Activated CD8-positive, alpha-beta memory T cell treated with anti-CD3 and anti-CD28 coated beads, Interleukin-2, amount 10 ng/mL, durations not matched to agents 7 days and 5 days (primary cell): ENCODE results near the gene PDCD6IP. TPM values are rescaled to one million over a fixed set of nuclear protein-coding genes. Genes with fewer than 3 reads are reported as not detected.

Source experiments
- ATAC-seq: fragments of 150-1000 bp; cut with Tn5 transposase; one replicate; pipeline ENCODE4 v1.10.0; 2021; ENCODE audit warnings: moderate library complexity
- CTCF ChIA-PET: fragments of 350-600 bp; sonication (Branson Sonifier 250); formaldehyde crosslinking; loops from one replicate; lab custom pipeline; 2021; ENCODE audit warnings: antibody characterized with exemption; lab: Charles Lee
- DNase-seq: peaks from one replicate; pipeline ENCODE4 v3.0.0-alpha.2; 2020
- H3K27ac Mint-ChIP-seq: one replicate; pipeline ENCODE4 v1.8.0; 2021; ENCODE audit warnings: mild to moderate bottlenecking, mixed read lengths
- H3K27me3 Mint-ChIP-seq: one replicate; pipeline ENCODE4 v1.8.0; 2021; ENCODE audit warnings: mixed read lengths
- H3K36me3 Mint-ChIP-seq: one replicate; pipeline ENCODE4 v1.8.0; 2021; ENCODE audit warnings: mild to moderate bottlenecking, mixed read lengths
- H3K4me1 Mint-ChIP-seq: one replicate; pipeline ENCODE4 v1.8.0; 2021; ENCODE audit warnings: mixed read lengths
- H3K4me3 Mint-ChIP-seq: one replicate; pipeline ENCODE4 v1.8.0; 2021; ENCODE audit warnings: mild to moderate bottlenecking, moderate library complexity, mixed read lengths
- H3K9me3 Mint-ChIP-seq: one replicate; pipeline ENCODE4 v1.8.0; 2022; ENCODE audit warnings: low read depth, mixed read lengths
- total RNA-seq, 2 experiments: library from RNA; stranded (reverse); gene quantifications; one replicate each; pipeline ENCODE4 v1.2.3, GENCODE V29; 2021

Gene PDCD6IP
- total RNA-seq, 2 experiments from 2014 or later, result 183 to 208 TPM

DNA sequence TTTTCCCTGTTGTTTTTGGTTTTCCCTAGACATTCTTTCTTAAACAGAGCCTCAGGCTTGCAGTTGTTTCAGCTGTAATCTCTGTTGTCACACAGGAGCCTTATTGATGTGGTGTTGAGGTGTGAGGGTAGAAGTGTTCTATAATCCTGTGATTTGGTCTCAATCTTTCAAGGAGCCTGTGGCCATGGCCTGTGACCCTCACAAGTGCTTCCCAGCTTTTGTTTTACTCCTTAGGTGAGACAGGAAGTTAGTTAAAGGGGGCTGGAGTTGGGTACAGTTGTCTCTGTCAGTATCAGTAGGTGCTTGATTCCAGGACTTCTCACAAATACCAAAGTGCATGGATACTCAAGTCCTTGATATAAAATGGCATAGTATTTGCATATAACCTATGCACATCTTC, 77.2 kb downstream of the PDCD6IP start:
- H3K4me3 Mint-ChIP-seq, result no peak overlapping the region
- CTCF ChIA-PET, result interaction anchor here (2.7 kb wide), 1 partner anchor 8 kb away, joined by 16 read pairs; no protein-coding TSS in a partner anchor
- no peaks in the 10 kb centered on the region for H3K4me1 Mint-ChIP-seq
- no peak overlapping the region for H3K27ac Mint-ChIP-seq
- no peaks in the 10 kb centered on the region for H3K9me3 Mint-ChIP-seq
- H3K36me3 Mint-ChIP-seq, result no peaks in the 10 kb centered on the region
- ATAC-seq (no peak), DNase-seq (no peak)
- H3K27me3 Mint-ChIP-seq, result no peaks in the 10 kb centered on the region

DNA sequence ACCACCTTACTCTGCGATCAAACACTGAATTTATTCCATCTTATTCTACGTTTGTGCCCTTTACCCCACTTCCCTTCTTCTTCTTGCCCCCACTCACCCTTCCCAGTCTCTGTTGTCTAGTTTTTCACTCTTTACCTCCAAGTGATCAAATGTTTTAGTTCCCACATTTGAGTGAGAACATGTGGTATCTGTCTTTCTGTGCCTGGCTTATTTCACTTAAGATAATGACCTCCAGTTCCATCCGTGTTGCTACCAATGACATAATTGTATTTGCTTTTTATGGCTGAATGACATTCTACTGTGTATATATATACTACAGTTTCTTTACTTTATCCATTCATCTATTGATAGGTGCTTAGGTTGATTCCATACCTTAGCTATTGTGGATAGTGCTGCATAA, 78.8 kb downstream of the PDCD6IP start:
- DNase-seq (no peak), ATAC-seq (no peak)
- CTCF ChIA-PET, result no interaction called here
- Mint-ChIP-seq H3K4me1 (no peaks in the 10 kb centered on the region), H3K36me3 (no peaks in the 10 kb centered on the region), H3K27me3 (no peaks in the 10 kb centered on the region), H3K4me3 (no peak overlapping the region), H3K27ac (no peak overlapping the region), H3K9me3 (no peaks in the 10 kb centered on the region)

DNA sequence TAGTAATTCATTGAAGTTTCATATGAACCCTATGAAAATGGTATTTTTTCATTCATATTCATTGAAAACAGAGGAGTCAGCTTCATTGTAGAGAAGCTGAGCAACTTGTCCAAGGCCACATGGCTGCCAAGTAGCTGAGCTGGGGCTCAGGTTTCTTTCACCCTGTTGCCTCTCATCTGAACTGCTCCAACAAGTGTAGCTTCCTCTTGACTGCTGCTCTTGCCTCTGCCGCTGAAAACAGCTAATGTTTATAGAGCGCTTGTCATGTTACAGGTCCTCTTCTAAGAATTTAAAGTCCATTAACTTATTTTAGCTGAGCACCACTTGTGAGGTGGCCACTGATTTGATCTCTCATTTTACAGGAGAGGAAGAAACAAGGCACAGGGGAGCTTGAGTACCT, 81.1 kb downstream of the PDCD6IP start:
- Mint-ChIP-seq H3K27me3 (peaks cover 2% of the 10 kb centered on the region), H3K36me3 (no peaks in the 10 kb centered on the region), H3K27ac (no peak overlapping the region), H3K4me1 (peaks cover 4% of the 10 kb centered on the region), H3K4me3 (no peak overlapping the region), H3K9me3 (no peaks in the 10 kb centered on the region)
- CTCF ChIA-PET, result no interaction called here
- no peak for ATAC-seq
- no peak for DNase-seq

DNA sequence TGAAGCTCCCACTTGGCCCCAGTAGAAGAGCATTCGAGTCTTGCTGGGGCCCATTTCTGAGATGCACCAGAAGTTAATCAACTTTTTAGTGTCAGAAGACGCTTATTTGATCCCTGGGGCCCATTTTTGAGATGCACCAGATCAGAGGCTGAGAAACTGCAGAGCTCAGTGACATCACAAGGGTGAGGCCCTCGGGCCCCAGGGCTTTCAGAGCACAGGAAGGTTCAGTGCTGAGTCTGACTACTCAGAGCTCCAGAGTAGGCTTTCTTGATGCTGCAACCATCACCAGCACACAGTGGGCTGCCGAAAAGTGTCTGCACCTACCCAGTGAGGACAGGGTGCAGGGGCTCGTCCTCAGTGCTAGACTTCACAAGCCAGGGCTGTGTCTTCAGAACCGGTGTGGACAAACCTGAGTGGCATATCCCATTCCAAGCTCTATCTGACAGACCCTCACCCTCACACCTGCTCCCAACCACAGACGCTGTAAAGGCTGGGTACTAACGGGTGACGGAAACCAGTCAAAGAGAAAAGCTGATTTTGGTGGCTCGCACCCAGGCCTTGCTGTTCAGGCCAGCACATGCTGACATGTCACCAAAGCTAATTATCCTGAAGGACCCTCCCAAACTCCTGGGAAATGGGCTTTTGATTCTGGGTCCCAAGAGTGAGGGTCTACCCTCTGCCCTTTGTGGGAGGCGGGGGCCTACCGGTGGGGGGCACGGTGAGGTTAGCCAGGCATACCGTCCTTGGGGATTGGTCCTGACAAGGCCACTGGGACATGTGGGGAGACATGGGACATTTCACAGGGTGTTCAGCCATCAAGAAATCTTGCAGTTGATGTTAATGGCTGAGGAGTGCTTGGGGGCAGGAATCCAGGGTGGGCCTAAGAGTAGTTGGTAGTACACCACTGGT, 83.0 kb downstream of the PDCD6IP start:
- DNase-seq, result no peak
- no peak for ATAC-seq
- Mint-ChIP-seq H3K9me3 (no peaks in the 10 kb centered on the region), H3K4me3 (no peak overlapping the region), H3K36me3 (no peaks in the 10 kb centered on the region), H3K4me1 (peaks cover 9% of the 10 kb centered on the region), H3K27me3 (peaks cover 2% of the 10 kb centered on the region), H3K27ac (no peak overlapping the region)
- CTCF ChIA-PET, result interaction anchor here (1.6 kb wide), 1 partner anchor 135 kb away, joined by 4 read pairs; no protein-coding TSS in a partner anchor

DNA sequence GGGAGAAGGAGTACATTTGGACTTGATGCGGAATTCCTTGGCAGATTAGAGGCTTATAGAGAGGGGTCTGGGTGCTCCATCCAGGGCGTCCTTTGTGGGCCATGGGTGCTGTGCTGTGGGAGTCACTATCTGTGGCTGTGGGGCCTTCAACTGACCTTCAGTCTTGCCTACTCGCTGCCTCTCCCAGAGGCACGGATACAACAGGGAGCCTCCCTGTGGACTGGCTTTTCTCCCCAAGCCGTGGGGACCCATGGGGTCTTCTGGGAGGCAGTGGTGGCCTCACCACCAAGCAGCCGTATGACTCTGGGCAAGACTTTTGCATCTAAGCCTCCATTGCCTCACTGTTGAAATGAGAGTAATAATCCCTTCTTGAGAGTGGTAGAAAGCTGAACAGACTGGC, 83.9 kb downstream of the PDCD6IP start:
- Mint-ChIP-seq H3K27ac (no peak overlapping the region), H3K4me3 (no peak overlapping the region), H3K4me1 (peaks cover 9% of the 10 kb centered on the region), H3K36me3 (no peaks in the 10 kb centered on the region), H3K9me3 (no peaks in the 10 kb centered on the region), H3K27me3 (peaks cover 2% of the 10 kb centered on the region)
- no peak for DNase-seq
- no peak for ATAC-seq
- CTCF ChIA-PET, result interaction anchor here (1.6 to 3.0 kb wide), 5 partner anchors 8 to 801 kb away, joined by 4 to 16 read pairs (median 5); no protein-coding TSS in a partner anchor

DNA sequence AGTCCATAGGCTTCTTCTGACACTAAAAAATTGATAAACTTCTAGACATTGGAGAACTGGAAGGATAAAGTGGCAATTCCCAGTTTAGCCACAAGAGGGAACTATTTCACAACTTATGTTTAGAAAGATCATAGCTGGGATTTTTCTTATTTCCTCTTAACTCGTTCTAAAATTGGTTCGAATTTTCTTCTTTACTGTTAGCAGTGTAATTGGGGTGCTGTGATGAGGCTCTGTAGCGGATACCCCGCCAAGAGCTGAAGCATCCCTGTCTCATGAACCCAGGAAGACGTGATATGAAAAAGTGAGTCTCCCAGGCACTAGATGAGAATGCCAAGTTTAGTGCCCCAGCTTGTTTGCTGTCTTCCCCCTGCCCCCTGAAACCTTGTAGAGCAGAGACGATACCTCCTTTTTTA, 85.1 kb downstream of the PDCD6IP start:
- DNase-seq, result no peak

DNA sequence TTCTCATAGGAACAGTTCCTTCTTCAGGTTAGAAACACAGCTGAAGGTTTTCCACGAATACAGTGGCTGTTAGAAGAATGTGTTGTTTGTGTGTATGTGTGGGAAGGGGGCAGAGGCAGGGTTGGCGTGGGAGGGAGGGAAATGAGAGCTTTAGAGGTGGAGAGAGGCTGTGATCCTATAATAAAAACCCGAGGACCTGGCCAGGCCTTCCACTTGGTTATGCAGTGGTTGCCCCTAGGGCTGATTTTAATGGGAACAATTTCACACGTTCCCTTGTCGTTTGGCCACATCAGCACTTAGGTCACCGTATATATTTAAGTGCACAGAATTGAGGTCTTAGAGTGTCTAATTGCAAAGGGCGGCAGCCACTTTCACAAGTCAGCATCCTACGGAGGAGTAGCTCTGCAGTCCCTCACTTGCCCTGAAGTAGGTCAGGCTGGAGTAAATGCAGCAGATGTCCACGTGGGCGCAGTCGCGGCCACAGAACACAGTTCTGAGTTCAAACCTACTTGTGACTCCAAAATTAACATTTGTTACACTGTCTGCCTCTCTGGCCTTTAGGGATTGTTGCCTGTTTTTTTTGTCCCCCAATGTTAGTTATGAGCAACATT, 85.6 kb downstream of the PDCD6IP start:
- H3K4me1 Mint-ChIP-seq, result peaks cover 9% of the 10 kb centered on the region
- H3K36me3 Mint-ChIP-seq, result no peaks in the 10 kb centered on the region
- H3K9me3 Mint-ChIP-seq, result no peaks in the 10 kb centered on the region
- H3K27ac Mint-ChIP-seq, result no peak overlapping the region
- CTCF ChIA-PET, result interaction anchor here (0.9 to 3.0 kb wide), 11 partner anchors 10 to 799 kb away, joined by 3 to 16 read pairs (median 4); partner anchors contain the start of gene PDCD6IP
- DNase-seq, result no peak
- ATAC-seq, result peak; percentile 54
- no peak overlapping the region for H3K4me3 Mint-ChIP-seq
- H3K27me3 Mint-ChIP-seq, result peaks cover 2% of the 10 kb centered on the region

More for the DNA sequence above, 85.1 kb downstream of the PDCD6IP start:
- Mint-ChIP-seq H3K27me3 (peaks cover 2% of the 10 kb centered on the region), H3K36me3 (no peaks in the 10 kb centered on the region), H3K27ac (no peak overlapping the region), H3K4me1 (peaks cover 9% of the 10 kb centered on the region), H3K9me3 (no peaks in the 10 kb centered on the region), H3K4me3 (no peak overlapping the region)
- ATAC-seq, result peak; percentile 29
- CTCF ChIA-PET, result interaction anchor here (0.9 to 3.0 kb wide), 13 partner anchors 9 to 800 kb away, joined by 3 to 16 read pairs (median 4); partner anchors contain the start of gene PDCD6IP

DNA sequence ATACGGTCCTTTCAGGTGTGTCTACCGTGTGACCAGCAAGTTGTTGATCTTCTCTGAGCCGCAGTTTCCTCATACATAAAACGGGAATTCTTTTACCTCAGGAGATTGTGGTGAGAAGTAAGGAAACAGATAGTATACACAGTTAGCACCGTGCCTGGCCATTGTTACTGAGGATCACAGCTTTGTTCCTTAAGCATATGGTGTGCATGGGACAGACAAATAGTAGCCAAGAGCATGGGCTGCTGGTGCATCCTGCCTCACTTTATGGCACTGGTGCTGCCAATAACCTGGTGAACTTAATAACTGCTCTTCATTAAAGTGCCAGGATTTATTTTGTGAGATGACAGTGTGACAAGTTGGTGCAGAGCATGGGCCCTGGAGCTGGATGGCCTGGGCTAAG, 86.3 kb downstream of the PDCD6IP start:
- H3K4me3 Mint-ChIP-seq, result no peak overlapping the region
- peaks cover 9% of the 10 kb centered on the region for H3K4me1 Mint-ChIP-seq

DNA sequence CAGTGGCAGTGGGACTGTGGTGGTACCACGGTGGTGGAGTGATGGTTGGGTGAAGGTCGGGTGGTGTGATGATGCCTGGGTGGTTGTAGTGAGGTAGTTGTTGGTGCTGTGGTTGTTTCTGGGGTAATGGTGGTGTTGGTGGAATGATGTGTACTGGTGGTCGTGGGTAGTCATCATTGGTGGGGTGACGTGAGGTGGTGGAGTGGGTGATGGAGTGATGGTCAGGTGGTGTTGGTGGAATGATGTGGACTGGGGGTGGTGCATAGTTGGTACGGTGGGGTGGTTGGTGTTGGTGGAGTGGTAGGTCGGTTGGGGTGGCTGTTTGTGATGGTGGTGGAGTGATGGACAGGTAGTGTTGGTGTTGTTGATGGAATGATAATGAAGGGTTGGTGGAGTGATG, 87.1 kb downstream of the PDCD6IP start:
- DNase-seq (no peak), ATAC-seq (no peak)
- Mint-ChIP-seq H3K9me3 (no peaks in the 10 kb centered on the region), H3K27ac (no peak overlapping the region), H3K4me1 (peaks cover 9% of the 10 kb centered on the region), H3K4me3 (no peak overlapping the region), H3K36me3 (no peaks in the 10 kb centered on the region), H3K27me3 (peaks cover 2% of the 10 kb centered on the region)
- CTCF ChIA-PET, result no interaction called here

More for the DNA sequence above, 86.3 kb downstream of the PDCD6IP start:
- Mint-ChIP-seq H3K36me3 (no peaks in the 10 kb centered on the region), H3K9me3 (no peaks in the 10 kb centered on the region), H3K27me3 (peaks cover 2% of the 10 kb centered on the region), H3K27ac (no peak overlapping the region)
- DNase-seq, result no peak
- ATAC-seq, result no peak
- CTCF ChIA-PET, result interaction anchor here (1.7 to 3.0 kb wide), 3 partner anchors 10 to 376 kb away, joined by 4 to 16 read pairs (median 8); no protein-coding TSS in a partner anchor

GRCh38 chr3:33886015-33886414, 87.6 kb downstream of the PDCD6IP start:
- no peaks in the 10 kb centered on the region for H3K9me3 Mint-ChIP-seq
- H3K27me3 Mint-ChIP-seq, result peaks cover 2% of the 10 kb centered on the region
- no peak overlapping the region for H3K27ac Mint-ChIP-seq
- ATAC-seq (no peak), DNase-seq (no peak)
- H3K4me1 Mint-ChIP-seq, result peaks cover 9% of the 10 kb centered on the region
- H3K4me3 Mint-ChIP-seq, result no peak overlapping the region
- CTCF ChIA-PET, result no interaction called here
- H3K36me3 Mint-ChIP-seq, result no peaks in the 10 kb centered on the region

DNA sequence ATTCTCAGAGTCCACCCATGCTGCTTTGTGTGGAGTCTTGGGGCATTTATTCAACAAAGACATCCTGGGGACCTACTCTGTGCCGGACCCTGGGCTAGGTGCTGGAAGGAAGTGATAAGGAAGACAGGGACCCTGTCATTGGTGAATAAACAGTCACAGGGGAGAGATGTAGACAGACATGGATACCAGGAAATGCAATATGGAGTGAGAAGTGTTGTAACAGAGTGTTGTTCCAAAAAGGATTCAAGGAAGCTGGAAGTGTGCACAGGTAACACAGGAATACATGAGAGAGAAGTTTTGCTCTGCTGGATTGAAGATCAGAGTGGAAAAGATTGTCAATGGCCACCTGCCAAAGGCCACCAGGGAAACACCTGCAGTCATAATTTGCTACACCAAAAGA, 89.0 kb downstream of the PDCD6IP start:
- no peak overlapping the region for H3K27ac Mint-ChIP-seq
- H3K36me3 Mint-ChIP-seq, result no peaks in the 10 kb centered on the region
- DNase-seq (no peak), ATAC-seq (no peak)
- peaks cover 2% of the 10 kb centered on the region for H3K27me3 Mint-ChIP-seq
- CTCF ChIA-PET, result no interaction called here
- no peaks in the 10 kb centered on the region for H3K9me3 Mint-ChIP-seq
- no peak overlapping the region for H3K4me3 Mint-ChIP-seq
- peaks cover 9% of the 10 kb centered on the region for H3K4me1 Mint-ChIP-seq

DNA sequence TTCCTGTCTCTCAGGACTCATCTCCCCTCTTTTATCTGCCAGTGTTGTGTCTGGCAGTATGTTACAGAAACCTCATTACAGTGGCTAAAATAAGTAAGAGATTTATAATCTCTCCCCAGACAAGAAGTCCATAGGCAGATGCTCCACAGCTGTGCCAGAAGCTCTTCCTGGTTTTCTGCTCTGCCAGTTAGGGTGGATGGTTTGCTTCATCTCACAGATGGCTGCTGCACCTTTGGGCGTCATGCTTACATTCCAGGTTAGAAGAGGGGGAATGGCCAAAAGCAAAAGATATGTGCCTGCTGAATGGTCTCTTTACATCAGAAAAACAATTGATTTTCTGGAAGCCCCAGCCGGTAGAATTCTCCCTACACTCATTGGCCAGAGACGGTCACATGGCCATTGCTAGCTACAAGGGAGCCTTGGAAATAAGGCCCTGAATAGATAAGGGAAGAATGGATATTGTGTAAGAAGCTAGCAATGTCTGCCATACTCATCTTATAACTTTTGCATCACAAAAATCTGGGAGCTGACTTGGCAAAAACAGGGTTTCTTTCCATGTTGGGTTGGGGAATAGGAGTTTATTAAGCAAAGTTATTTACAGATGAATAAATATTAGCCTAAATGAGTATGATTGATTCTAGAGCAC, 91.1 kb downstream of the PDCD6IP start:
- CTCF ChIA-PET, result no interaction called here
- H3K27me3 Mint-ChIP-seq, result no peaks in the 10 kb centered on the region
- H3K9me3 Mint-ChIP-seq, result no peaks in the 10 kb centered on the region
- no peak for ATAC-seq
- no peak overlapping the region for H3K27ac Mint-ChIP-seq
- H3K4me3 Mint-ChIP-seq, result no peak overlapping the region
- DNase-seq, result no peak
- H3K4me1 Mint-ChIP-seq, result peaks cover 5% of the 10 kb centered on the region
- no peaks in the 10 kb centered on the region for H3K36me3 Mint-ChIP-seq

DNA sequence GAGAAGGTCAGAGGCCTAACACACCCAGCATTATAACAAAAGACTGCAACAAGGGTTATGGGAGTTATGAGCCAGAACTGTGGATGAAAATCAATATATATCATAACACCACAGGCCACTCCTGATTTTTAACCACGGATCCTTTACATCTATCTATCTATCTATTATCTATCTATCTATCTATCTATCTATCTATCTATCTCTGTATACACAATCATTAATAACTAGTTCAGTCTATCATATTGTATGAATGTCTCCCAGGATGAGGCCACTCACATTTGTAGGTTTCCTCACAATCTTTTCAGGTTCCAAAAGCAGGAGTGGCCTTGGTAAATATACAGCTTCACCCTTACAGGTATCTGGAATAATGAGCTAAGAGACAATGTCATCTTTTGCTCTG, 94.2 kb downstream of the PDCD6IP start:
- H3K4me3 Mint-ChIP-seq, result no peak overlapping the region
- DNase-seq (no peak), ATAC-seq (no peak)
- no peaks in the 10 kb centered on the region for H3K27me3 Mint-ChIP-seq
- H3K27ac Mint-ChIP-seq, result no peak overlapping the region
- no peaks in the 10 kb centered on the region for H3K9me3 Mint-ChIP-seq
- CTCF ChIA-PET, result no interaction called here
- no peaks in the 10 kb centered on the region for H3K36me3 Mint-ChIP-seq
- no peaks in the 10 kb centered on the region for H3K4me1 Mint-ChIP-seq
